ENCODE measurements around the gene DNAI2. TPM values are rescaled to one million over a fixed set of nuclear protein-coding genes. Genes with fewer than 3 reads are reported as not detected.

The DNAI2 gene
- total and polyA plus RNA-seq, 7 donors = not detected

DNA sequence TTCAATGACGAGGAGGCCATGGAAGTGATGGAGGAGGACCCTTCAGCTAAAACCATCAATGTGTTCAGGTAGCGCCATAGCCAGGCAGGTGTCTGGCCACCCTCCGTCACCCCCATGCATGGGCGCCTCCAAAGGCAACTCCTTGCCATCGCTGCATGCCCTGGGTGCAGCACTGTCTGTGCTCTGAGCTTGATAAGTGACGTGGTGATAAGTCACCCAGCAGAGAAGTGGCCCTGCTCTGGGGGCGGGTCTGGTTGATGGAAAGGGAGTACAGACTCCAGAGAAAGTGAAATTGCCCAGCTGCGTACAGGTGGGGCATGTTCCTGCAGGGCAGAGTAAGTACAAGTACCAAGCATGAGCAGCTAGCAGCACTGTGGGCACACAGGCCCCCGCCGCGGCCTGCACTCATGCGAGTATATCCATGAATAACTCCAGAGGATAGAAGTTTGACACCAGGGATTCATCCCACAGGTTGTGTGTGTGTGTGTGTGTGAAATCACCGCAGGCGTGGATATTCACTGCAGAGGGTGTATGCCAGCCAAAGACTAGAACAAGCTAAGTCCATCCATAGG lies 13.1 kb downstream of the DNAI2 start:
- TF ChIP-seq, protein P1, sequence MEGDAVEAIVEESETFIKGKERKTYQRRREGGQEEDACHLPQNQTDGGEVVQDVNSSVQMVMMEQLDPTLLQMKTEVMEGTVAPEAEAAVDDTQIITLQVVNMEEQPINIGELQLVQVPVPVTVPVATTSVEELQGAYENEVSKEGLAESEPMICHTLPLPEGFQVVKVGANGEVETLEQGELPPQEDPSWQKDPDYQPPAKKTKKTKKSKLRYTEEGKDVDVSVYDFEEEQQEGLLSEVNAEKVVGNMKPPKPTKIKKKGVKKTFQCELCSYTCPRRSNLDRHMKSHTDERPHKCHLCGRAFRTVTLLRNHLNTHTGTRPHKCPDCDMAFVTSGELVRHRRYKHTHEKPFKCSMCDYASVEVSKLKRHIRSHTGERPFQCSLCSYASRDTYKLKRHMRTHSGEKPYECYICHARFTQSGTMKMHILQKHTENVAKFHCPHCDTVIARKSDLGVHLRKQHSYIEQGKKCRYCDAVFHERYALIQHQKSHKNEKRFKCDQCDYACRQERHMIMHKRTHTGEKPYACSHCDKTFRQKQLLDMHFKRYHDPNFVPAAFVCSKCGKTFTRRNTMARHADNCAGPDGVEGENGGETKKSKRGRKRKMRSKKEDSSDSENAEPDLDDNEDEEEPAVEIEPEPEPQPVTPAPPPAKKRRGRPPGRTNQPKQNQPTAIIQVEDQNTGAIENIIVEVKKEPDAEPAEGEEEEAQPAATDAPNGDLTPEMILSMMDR (IDR thresholded peaks at IDR 0.05) = no peak
- DNase-seq (no peak), ATAC-seq (no peak)
- Histone ChIP-seq H3K4me3 (no peak overlapping the region), H3K36me3 (ENCODE audit: insufficient read depth in 1 of 2, low read depth in 1 of 2) (no peaks in the 10 kb centered on the region), H3K27ac (no peak overlapping the region), H3K9me3 (no peaks in the 10 kb centered on the region), H3K4me1 (no peaks in the 10 kb centered on the region), H3K27me3 (ENCODE audit: insufficient read depth in 3 of 3, low read length in 2 of 3) (no peaks in the 10 kb centered on the region)
- intact Hi-C loops (cut with DNase I) = no loop called here
- 88 to 90% (median 89%) methylated on average over 14 of the region's 14 CpGs for WGBS, 3 donors

DNA sequence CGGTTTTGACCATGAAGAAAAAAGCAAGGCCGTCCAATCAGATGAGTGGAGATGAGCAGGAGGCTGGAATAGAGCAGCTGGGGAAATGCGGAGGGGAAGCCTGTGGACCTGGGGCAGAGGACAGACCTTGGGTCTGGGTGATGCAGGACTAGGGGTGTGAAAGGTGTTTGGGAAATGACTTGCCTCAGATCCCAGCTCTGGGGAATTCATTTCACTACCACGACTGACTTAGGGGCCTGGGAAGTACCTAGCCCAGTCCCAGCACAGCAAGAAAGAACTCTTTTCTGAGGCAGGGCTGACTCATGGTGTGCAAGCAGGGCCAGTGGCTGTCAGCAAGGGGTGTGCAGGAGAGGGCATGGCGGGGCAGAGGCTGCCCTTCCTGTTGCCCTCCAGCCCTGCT lies 14.8 kb downstream of the DNAI2 start:
- 71 to 77% (median 76%) methylated on average over 5 of the region's 5 CpGs for WGBS, 3 donors
- no peak for ATAC-seq
- no peaks in the 10 kb centered on the region for H3K4me1 ChIP-seq

DNA sequence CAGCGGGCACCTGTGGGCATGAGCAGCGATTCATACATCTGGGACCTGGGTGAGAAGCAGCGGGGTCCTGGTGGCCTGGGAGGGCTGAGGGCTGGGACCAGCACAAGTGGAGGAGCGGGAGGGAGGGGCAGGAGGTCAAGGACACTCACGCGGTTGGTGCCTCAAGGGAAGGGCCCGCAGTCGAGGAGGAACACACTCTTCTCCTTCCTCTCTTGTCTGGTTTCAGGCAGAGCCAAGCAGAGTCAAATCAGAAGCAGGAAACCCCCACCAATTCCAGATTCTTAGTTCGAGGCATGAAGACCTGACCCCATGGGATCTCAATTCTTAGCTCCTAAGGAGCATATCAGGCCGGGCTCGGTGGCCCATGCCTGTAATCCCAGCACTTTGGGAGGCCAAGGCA lies 15.7 kb downstream of the DNAI2 start:
- 73 to 76% (median 74%) methylated on average over 11 of the region's 11 CpGs for WGBS, 3 donors
- Histone ChIP-seq H3K27me3 (ENCODE audit: insufficient read depth in 3 of 3, low read length in 2 of 3) (no peaks in the 10 kb centered on the region), H3K27ac (no peak overlapping the region), H3K9me3 (no peaks in the 10 kb centered on the region), H3K4me1 (no peaks in the 10 kb centered on the region), H3K36me3 (ENCODE audit: insufficient read depth in 1 of 2, low read depth in 1 of 2) (no peaks in the 10 kb centered on the region), H3K4me3 (no peak overlapping the region)
- DNase-seq (no peak), ATAC-seq (no peak)
- TF ChIP-seq, protein P1 (IDR thresholded peaks at IDR 0.05) = no peak
- intact Hi-C loops (cut with DNase I) = no loop called here

More for the DNA sequence above, 14.8 kb downstream of the DNAI2 start:
- no peak for DNase-seq
- Histone ChIP-seq H3K27ac (no peak overlapping the region), H3K36me3 (ENCODE audit: insufficient read depth in 1 of 2, low read depth in 1 of 2) (no peaks in the 10 kb centered on the region), H3K27me3 (ENCODE audit: insufficient read depth in 3 of 3, low read length in 2 of 3) (no peaks in the 10 kb centered on the region), H3K9me3 (no peaks in the 10 kb centered on the region), H3K4me3 (no peak overlapping the region)
- TF ChIP-seq, protein P1 (IDR thresholded peaks at IDR 0.05) = no peak
- intact Hi-C loops (cut with DNase I) = no loop called here

DNA sequence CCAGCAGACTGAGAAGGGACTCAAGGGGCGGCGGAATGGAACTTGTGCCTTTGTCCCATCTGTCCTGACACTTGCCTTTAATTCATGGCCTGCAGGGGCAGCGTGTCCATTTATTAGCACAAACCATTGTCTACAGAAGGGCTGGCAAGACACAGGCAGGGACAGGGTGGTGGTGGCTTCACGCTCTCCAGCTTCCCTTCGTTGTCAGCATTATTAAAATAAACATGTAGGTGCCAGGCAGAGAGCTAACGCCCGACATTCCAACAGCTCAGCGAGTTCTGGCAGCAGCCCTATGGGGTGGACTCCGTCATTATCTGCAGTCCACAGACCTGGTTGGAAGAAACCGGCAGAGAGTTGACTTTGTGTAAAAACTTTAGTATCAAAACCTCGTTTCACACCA lies 16.3 kb downstream of the DNAI2 start:
- Histone ChIP-seq H3K36me3 (ENCODE audit: insufficient read depth in 1 of 2, low read depth in 1 of 2) (no peaks in the 10 kb centered on the region), H3K4me1 (no peaks in the 10 kb centered on the region), H3K9me3 (no peaks in the 10 kb centered on the region), H3K27me3 (ENCODE audit: insufficient read depth in 3 of 3, low read length in 2 of 3) (no peaks in the 10 kb centered on the region), H3K4me3 (no peak overlapping the region), H3K27ac (no peak overlapping the region)
- ATAC-seq (peak in 1 of 4 donors; percentile 68), DNase-seq (no peak)
- intact Hi-C loops (cut with DNase I) = no loop called here
- WGBS, 3 donors = 40 to 48% (median 44%) methylated on average over 11 of the region's 11 CpGs
- TF ChIP-seq, protein P1 (IDR thresholded peaks at IDR 0.05) = no peak

DNA sequence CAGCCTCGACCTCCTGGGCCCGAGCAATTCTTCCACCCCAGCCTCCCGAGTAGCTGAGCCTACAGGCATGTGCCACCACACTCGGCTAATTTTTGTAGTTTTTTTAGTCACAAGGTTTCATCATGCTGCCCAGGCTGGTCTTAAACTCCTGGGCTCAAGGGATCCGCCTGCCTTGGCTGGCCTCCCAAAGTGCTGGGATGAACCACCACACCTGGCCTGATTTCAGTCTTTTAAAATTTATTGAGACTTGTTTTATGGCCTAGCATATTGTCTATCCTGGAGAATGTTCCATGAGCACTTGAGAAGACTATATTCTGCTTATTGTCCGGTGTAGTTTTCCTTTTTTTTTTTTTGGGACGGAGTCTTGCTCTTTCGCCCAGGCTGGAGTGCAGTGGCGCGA lies 18.5 kb downstream of the DNAI2 start:
- Histone ChIP-seq H3K27me3 (ENCODE audit: insufficient read depth in 3 of 3, low read length in 2 of 3) (no peaks in the 10 kb centered on the region), H3K9me3 (no peaks in the 10 kb centered on the region), H3K4me3 (no peak overlapping the region), H3K36me3 (ENCODE audit: insufficient read depth in 1 of 2, low read depth in 1 of 2) (no peaks in the 10 kb centered on the region), H3K4me1 (no peaks in the 10 kb centered on the region), H3K27ac (no peak overlapping the region)
- ATAC-seq (no peak), DNase-seq (no peak)
- TF ChIP-seq, protein P1 (IDR thresholded peaks at IDR 0.05) = no peak
- intact Hi-C loops (cut with DNase I) = no loop called here
- 53 to 71% (median 60%) methylated on average over 10 of the region's 10 CpGs for WGBS, 3 donors
